OCI-LY7 (cell line): ENCODE measurements around the gene ZNF423.

Experiments
- EZH2phosphoT487 ChIP-seq: fragments of 200-600 bp; sonication (generic); IDR thresholded peaks from 2 replicates; pipeline ENCODE4 v1.6.1; 2018; ENCODE audit warnings: low read depth, borderline replicate concordance, mild to moderate bottlenecking, mixed run types, antibody characterized with exemption, low read length, moderate library complexity, mixed read lengths
- TF ChIP-seq, protein P1 (sequence below): fragments of 200-600 bp; sonication (generic); conservative IDR thresholded peaks from 2 replicates; pipeline ENCODE4 v1.5.1; 2014; ENCODE audit warnings: mild to moderate bottlenecking, antibody characterized with exemption, low read length, moderate library complexity, mixed read lengths

DNA sequence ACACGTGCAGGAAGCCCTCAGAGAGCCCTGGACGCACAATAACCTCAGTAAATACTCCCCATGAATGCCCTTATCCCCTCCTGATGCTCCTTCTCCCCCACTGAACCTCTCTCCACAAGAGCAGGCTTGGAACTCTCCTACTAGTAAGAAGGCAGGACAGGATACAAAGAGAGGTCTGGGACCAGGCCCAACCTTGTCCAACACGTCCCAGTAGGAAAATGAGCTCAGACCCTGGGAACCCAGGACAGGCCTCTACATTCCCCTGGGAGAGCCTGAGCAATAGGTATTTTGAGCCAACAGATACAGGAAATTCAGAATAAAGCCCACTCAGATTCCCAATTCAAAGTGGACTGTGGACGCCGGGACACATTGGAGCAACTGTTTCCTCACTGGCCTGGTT, 19.2 kb downstream of the ZNF423 start:
- TF ChIP-seq, protein P1, sequence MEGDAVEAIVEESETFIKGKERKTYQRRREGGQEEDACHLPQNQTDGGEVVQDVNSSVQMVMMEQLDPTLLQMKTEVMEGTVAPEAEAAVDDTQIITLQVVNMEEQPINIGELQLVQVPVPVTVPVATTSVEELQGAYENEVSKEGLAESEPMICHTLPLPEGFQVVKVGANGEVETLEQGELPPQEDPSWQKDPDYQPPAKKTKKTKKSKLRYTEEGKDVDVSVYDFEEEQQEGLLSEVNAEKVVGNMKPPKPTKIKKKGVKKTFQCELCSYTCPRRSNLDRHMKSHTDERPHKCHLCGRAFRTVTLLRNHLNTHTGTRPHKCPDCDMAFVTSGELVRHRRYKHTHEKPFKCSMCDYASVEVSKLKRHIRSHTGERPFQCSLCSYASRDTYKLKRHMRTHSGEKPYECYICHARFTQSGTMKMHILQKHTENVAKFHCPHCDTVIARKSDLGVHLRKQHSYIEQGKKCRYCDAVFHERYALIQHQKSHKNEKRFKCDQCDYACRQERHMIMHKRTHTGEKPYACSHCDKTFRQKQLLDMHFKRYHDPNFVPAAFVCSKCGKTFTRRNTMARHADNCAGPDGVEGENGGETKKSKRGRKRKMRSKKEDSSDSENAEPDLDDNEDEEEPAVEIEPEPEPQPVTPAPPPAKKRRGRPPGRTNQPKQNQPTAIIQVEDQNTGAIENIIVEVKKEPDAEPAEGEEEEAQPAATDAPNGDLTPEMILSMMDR, result no peak
- no peak for TF ChIP-seq EZH2phosphoT487
